ENCODE results near the gene DHX36.

DNA sequence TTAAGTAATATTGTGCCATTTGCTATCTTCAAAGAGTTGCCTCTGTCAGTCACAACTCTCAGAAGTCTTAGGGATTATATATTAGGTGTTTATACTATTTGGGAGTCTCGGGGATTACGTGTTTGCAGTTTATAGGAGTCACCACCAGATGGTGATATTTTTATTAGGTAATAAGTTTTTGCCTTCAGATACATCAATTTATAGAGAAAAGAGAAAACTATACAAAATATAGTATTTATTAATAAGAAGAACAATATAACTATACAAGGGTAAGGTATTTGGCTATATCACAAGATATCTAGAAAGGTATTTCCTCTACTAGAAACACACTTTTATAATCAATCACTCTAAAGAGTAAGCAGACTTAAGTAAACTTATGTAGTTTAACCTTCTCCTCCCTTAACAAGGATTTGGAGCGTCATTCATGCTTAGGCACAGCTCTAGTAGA lies 10.7 kb upstream of the DHX36 start:
- TF ChIP-seq CTCF (IDR thresholded peaks at IDR 0.05): peak; percentile 26 to 66 (median 54)
- no peak for TF ChIP-seq POLR2A (IDR thresholded peaks at IDR 0.05)

All from esophagus squamous epithelium (tissue), 4 donors.